ENCODE data around the gene WNT8B. TPM values are rescaled to one million over a fixed set of nuclear protein-coding genes. Genes with fewer than 3 reads are reported as not detected.

Gene WNT8B
- total and polyA plus RNA-seq, 2 experiments from 2014 or later: not detected

DNA sequence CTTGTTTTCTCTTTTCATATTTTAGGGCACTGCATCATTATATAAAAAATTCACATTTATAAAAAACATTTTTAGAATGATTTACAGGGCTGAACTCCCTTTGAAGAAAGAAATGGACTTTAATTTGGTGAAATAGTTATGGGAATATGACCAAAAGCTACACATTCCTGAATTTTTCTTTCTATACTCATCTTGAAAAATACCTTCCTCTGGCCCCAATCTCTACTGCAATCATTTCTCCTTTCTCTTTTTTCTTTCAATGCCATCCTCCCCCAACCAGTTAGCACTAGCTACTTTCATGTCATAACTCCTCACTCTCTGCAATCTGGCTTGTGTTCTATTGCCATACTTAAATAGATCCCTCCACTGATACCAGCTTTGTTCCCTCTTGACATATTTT lies 6.2 kb downstream of the WNT8B start:
- in situ Hi-C loops (cut with MboI): no loop called here
- Histone ChIP-seq H3K27me3 (replicated peaks; ENCODE audit: insufficient read depth) (peaks cover 36% of the 10 kb centered on the region), H4K20me1 (ENCODE audit: insufficient read depth) (no peaks in the 10 kb centered on the region), H3K79me2 (ENCODE audit: insufficient read depth) (no peaks in the 10 kb centered on the region), H3K4me2 (ENCODE audit: unreplicated experiment) (peak overlapping the region; percentile 38), H3K4me3 (no peak overlapping the region), H3K9ac (no peak overlapping the region), H3K27ac (no peak overlapping the region), H3K4me1 (ENCODE audit: insufficient read depth) (peaks cover 15% of the 10 kb centered on the region; the same call in 1 of the 2 replicates), H2AFZ (no peak overlapping the region), H3K9me3 (ENCODE audit: low read depth) (no peaks in the 10 kb centered on the region), H3F3A (ENCODE audit: insufficient read depth) (0 out of 2 replicates have a peak, but pooled peaks cover 5% of the 10 kb centered on the region), H3K9me2 (ENCODE audit: insufficient read depth) (no peaks in the 10 kb centered on the region), H3K36me3 (ENCODE audit: low read depth) (no peaks in the 10 kb centered on the region)
- TF ChIP-seq EZH2phosphoT487 (IDR thresholded peaks at IDR 0.05; ENCODE audit: insufficient read depth, low read depth): no peak
- no peak for TF ChIP-seq EZH2 (IDR thresholded peaks at IDR 0.05; ENCODE audit: insufficient read depth, poor library complexity, severe bottlenecking)
- peak; percentile 17 for DNase-seq

GRCh38 chr10:100469756-100470155 lies 6.9 kb downstream of the WNT8B start:
- H2AFZ ChIP-seq: no peak overlapping the region
- WGBS, 2 experiments (ENCODE audit: low coverage in 1 of 2, low lambda C conversion rate in 2 of 2, missing lambda C conversion rate in 2 of 2): 25 to 35% methylated on average over 1 of the region's 1 CpG
- no peak overlapping the region for H3K4me3 ChIP-seq
- H3K9me3 ChIP-seq (ENCODE audit: low read depth): no peaks in the 10 kb centered on the region
- TF ChIP-seq EZH2 (IDR thresholded peaks at IDR 0.05; ENCODE audit: insufficient read depth, poor library complexity, severe bottlenecking) (no peak), EZH2phosphoT487 (IDR thresholded peaks at IDR 0.05; ENCODE audit: insufficient read depth, low read depth) (no peak)
- in situ Hi-C loops (cut with MboI): no loop called here
- no peak overlapping the region for H3K4me2 ChIP-seq (ENCODE audit: unreplicated experiment)
- H4K20me1 ChIP-seq (ENCODE audit: insufficient read depth): no peaks in the 10 kb centered on the region
- H3K27ac ChIP-seq: no peak overlapping the region
- peaks cover 15% of the 10 kb centered on the region; the same call in 1 of the 2 replicates for H3K4me1 ChIP-seq (ENCODE audit: insufficient read depth)
- 0 out of 2 replicates have a peak, but pooled peaks cover 5% of the 10 kb centered on the region for H3F3A ChIP-seq (ENCODE audit: insufficient read depth)
- H3K79me2 ChIP-seq (ENCODE audit: insufficient read depth): no peaks in the 10 kb centered on the region
- H3K36me3 ChIP-seq (ENCODE audit: low read depth): no peaks in the 10 kb centered on the region
- no peaks in the 10 kb centered on the region for H3K9me2 ChIP-seq (ENCODE audit: insufficient read depth)
- H3K27me3 ChIP-seq (replicated peaks; ENCODE audit: insufficient read depth): peaks cover 35% of the 10 kb centered on the region
- H3K9ac ChIP-seq: no peak overlapping the region
- DNase-seq: peak; percentile 47

- no peak overlapping the region for H3K4me2 ChIP-seq (ENCODE audit: unreplicated experiment)
- in situ Hi-C loops (cut with MboI): no loop called here
- peaks cover 40% of the 10 kb centered on the region for H3K27me3 ChIP-seq (replicated peaks; ENCODE audit: insufficient read depth)
- no peaks in the 10 kb centered on the region for H3K36me3 ChIP-seq (ENCODE audit: low read depth)
- H3K4me3 ChIP-seq: no peak overlapping the region
- no peaks in the 10 kb centered on the region for H4K20me1 ChIP-seq (ENCODE audit: insufficient read depth)
- H2AFZ ChIP-seq: no peak overlapping the region
- H3K4me1 ChIP-seq (ENCODE audit: insufficient read depth): peaks cover 15% of the 10 kb centered on the region; the same call in 1 of the 2 replicates
- H3K9me2 ChIP-seq (ENCODE audit: insufficient read depth): no peaks in the 10 kb centered on the region
- peak; percentile 55 for DNase-seq
- WGBS, 2 experiments (ENCODE audit: low coverage in 1 of 2, low lambda C conversion rate in 2 of 2, missing lambda C conversion rate in 2 of 2): 57 to 62% methylated on average over 3 of the region's 3 CpGs
- 0 out of 2 replicates have a peak, but pooled peaks cover 5% of the 10 kb centered on the region for H3F3A ChIP-seq (ENCODE audit: insufficient read depth)
- no peak overlapping the region for H3K9ac ChIP-seq
- H3K79me2 ChIP-seq (ENCODE audit: insufficient read depth): no peaks in the 10 kb centered on the region
- TF ChIP-seq EZH2phosphoT487 (IDR thresholded peaks at IDR 0.05; ENCODE audit: insufficient read depth, low read depth) (no peak), EZH2 (IDR thresholded peaks at IDR 0.05; ENCODE audit: insufficient read depth, poor library complexity, severe bottlenecking) (no peak)
- H3K9me3 ChIP-seq (ENCODE audit: low read depth): no peaks in the 10 kb centered on the region
- no peak overlapping the region for H3K27ac ChIP-seq
These were observed 7.6 kb downstream of the WNT8B start for GRCh38 chr10:100470367-100470766.

DNA sequence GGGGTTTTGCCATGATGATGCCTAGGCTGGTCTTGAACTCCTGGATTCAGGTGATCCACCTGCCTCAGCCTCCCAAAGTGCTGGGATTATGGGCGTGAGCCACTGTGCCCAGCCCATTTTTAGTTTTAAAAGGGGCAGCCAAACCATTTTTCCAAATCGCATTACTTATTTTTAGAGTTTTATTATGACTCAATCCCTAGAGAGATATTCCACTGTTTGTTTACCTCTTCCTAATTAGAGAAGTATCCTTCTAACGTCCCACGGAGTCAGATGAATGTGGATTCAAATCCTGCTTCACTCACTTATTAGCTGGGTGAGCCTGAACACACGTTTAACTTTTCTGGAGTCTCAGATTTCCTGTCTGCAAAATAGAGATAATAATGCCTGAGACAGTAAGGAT lies 15.2 kb downstream of the WNT8B start:
- Histone ChIP-seq H3K4me1 (ENCODE audit: insufficient read depth) (peaks cover 6% of the 10 kb centered on the region; the same call in 1 of the 2 replicates), H3K4me2 (ENCODE audit: unreplicated experiment) (no peak overlapping the region), H3K9me3 (ENCODE audit: low read depth) (no peaks in the 10 kb centered on the region), H3K9me2 (ENCODE audit: insufficient read depth) (no peaks in the 10 kb centered on the region), H3K36me3 (ENCODE audit: low read depth) (no peaks in the 10 kb centered on the region), H3K9ac (no peak overlapping the region), H3K4me3 (no peak overlapping the region), H4K20me1 (ENCODE audit: insufficient read depth) (no peaks in the 10 kb centered on the region), H3K27ac (no peak overlapping the region), H2AFZ (no peak overlapping the region), H3K27me3 (replicated peaks; ENCODE audit: insufficient read depth) (peaks cover 56% of the 10 kb centered on the region), H3K79me2 (ENCODE audit: insufficient read depth) (no peaks in the 10 kb centered on the region), H3F3A (ENCODE audit: insufficient read depth) (no peaks in the 10 kb centered on the region)
- WGBS, 2 experiments (ENCODE audit: low coverage in 1 of 2, low lambda C conversion rate in 2 of 2, missing lambda C conversion rate in 2 of 2): 32 to 39% methylated on average over 5 of the region's 5 CpGs
- in situ Hi-C loops (cut with MboI): no loop called here
- TF ChIP-seq EZH2phosphoT487 (IDR thresholded peaks at IDR 0.05; ENCODE audit: insufficient read depth, low read depth) (no peak), EZH2 (IDR thresholded peaks at IDR 0.05; ENCODE audit: insufficient read depth, poor library complexity, severe bottlenecking) (no peak)
- no peak for DNase-seq

DNA sequence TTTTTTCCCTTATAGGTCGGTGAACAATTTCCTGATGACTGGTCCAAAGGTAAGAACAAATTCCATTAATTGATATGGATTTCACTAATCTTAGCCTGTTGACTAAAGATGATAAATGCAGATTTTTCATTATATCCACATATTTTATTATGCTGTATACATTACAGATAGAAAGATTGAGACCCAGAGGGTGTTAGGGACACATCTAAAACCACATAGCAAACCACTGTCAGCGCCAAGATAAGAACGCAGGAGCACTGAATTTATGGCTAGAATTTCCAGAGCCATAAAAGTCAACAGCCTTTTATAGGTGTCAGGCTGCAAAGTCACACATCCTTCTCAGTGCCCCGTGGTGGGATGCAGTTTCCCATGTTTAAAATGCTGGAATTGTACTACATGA lies 16.2 kb downstream of the WNT8B start:
- no peaks in the 10 kb centered on the region for H3K79me2 ChIP-seq (ENCODE audit: insufficient read depth)
- H3K9me3 ChIP-seq (ENCODE audit: low read depth): no peaks in the 10 kb centered on the region
- no peaks in the 10 kb centered on the region for H3K36me3 ChIP-seq (ENCODE audit: low read depth)
- no peak overlapping the region for H3K4me2 ChIP-seq (ENCODE audit: unreplicated experiment)
- no peak overlapping the region for H3K4me3 ChIP-seq
- peaks cover 6% of the 10 kb centered on the region; the same call in 1 of the 2 replicates for H3K4me1 ChIP-seq (ENCODE audit: insufficient read depth)
- no peak overlapping the region for H3K27ac ChIP-seq
- no peaks in the 10 kb centered on the region for H4K20me1 ChIP-seq (ENCODE audit: insufficient read depth)
- peaks cover 57% of the 10 kb centered on the region for H3K27me3 ChIP-seq (replicated peaks; ENCODE audit: insufficient read depth)
- no peaks in the 10 kb centered on the region for H3K9me2 ChIP-seq (ENCODE audit: insufficient read depth)
- TF ChIP-seq EZH2 (IDR thresholded peaks at IDR 0.05; ENCODE audit: insufficient read depth, poor library complexity, severe bottlenecking): no peak
- TF ChIP-seq EZH2phosphoT487 (IDR thresholded peaks at IDR 0.05; ENCODE audit: insufficient read depth, low read depth): no peak
- no peak for DNase-seq
- no peaks in the 10 kb centered on the region for H3F3A ChIP-seq (ENCODE audit: insufficient read depth)
- H3K9ac ChIP-seq: no peak overlapping the region
- no peak overlapping the region for H2AFZ ChIP-seq
- 23 to 30% methylated on average over 4 of the region's 4 CpGs for WGBS, 2 experiments (ENCODE audit: low coverage in 1 of 2, low lambda C conversion rate in 2 of 2, missing lambda C conversion rate in 2 of 2)
- in situ Hi-C loops (cut with MboI): no loop called here
